ENCODE data around the gene MRPS34. TPM values are rescaled to one million over a fixed set of nuclear protein-coding genes. Genes with fewer than 3 reads are reported as not detected.

Gene MRPS34
- total RNA-seq, 1 experiment from 2014 or later, result 247 TPM

GRCh38 chr16:1781254-1781653, 8.3 kb upstream of the MRPS34 start:
- Histone ChIP-seq H3K27ac (ENCODE audit: low read depth, low read length, poor library complexity, severe bottlenecking) (peak overlapping the region; percentile 75), H3K4me3 (ENCODE audit: low read depth, low read length, poor library complexity, severe bottlenecking) (peak overlapping the region; percentile 90), H3K9me3 (ENCODE audit: low read depth, low read length, poor library complexity, severe bottlenecking) (no peaks in the 10 kb centered on the region), H3K36me3 (ENCODE audit: insufficient read depth, low read length, poor library complexity, severe bottlenecking) (peaks cover 14% of the 10 kb centered on the region), H3K4me1 (ENCODE audit: insufficient read depth, low read length, poor library complexity, severe bottlenecking) (no peaks in the 10 kb centered on the region), H3K27me3 (replicated peaks; ENCODE audit: insufficient read depth, low read depth, low read length, poor library complexity) (no peaks in the 10 kb centered on the region)
- no peak for TF ChIP-seq EZH2 (IDR thresholded peaks at IDR 0.05; ENCODE audit: borderline replicate concordance, low read depth, low read length, poor library complexity, severe bottlenecking)
- no peak for TF ChIP-seq CTCF (conservative IDR thresholded peaks at IDR 0.05; ENCODE audit: low read depth, low read length)
- POLR2A ChIA-PET (ENCODE audit: low non-redundant PET), result no interaction called here
- CTCF ChIA-PET, result no interaction called here
- no TSS peak for BruUV-seq (replicated peaks)
- intact Hi-C loops (cut with micrococcal nuclease; ENCODE audit: unreplicated experiment), result no loop called here
- DNase-seq (ENCODE audit: low spot score), result no peak

GRCh38 chr16:1780677-1781072, 7.7 kb upstream of the MRPS34 start:
- no peak for DNase-seq (ENCODE audit: low spot score)
- Histone ChIP-seq H3K9me3 (ENCODE audit: low read depth, low read length, poor library complexity, severe bottlenecking) (no peaks in the 10 kb centered on the region), H3K4me3 (ENCODE audit: low read depth, low read length, poor library complexity, severe bottlenecking) (no peak overlapping the region), H3K27me3 (replicated peaks; ENCODE audit: insufficient read depth, low read depth, low read length, poor library complexity) (no peaks in the 10 kb centered on the region), H3K36me3 (ENCODE audit: insufficient read depth, low read length, poor library complexity, severe bottlenecking) (peaks cover 14% of the 10 kb centered on the region), H3K27ac (ENCODE audit: low read depth, low read length, poor library complexity, severe bottlenecking) (no peak overlapping the region), H3K4me1 (ENCODE audit: insufficient read depth, low read length, poor library complexity, severe bottlenecking) (no peaks in the 10 kb centered on the region)
- BruUV-seq (replicated peaks), result no TSS peak
- CTCF ChIA-PET, result no interaction called here
- intact Hi-C loops (cut with micrococcal nuclease; ENCODE audit: unreplicated experiment), result no loop called here
- no peak for TF ChIP-seq EZH2 (IDR thresholded peaks at IDR 0.05; ENCODE audit: borderline replicate concordance, low read depth, low read length, poor library complexity, severe bottlenecking)
- no peak for TF ChIP-seq CTCF (conservative IDR thresholded peaks at IDR 0.05; ENCODE audit: low read depth, low read length)
- POLR2A ChIA-PET (ENCODE audit: low non-redundant PET), result no interaction called here

- no peak for DNase-seq (ENCODE audit: low spot score)
- H3K36me3 ChIP-seq (ENCODE audit: insufficient read depth, low read length, poor library complexity, severe bottlenecking), result peaks cover 14% of the 10 kb centered on the region
- H3K4me1 ChIP-seq (ENCODE audit: insufficient read depth, low read length, poor library complexity, severe bottlenecking), result no peaks in the 10 kb centered on the region
- POLR2A ChIA-PET (ENCODE audit: low non-redundant PET), result interaction anchor here (0.6 kb wide), 1 partner anchor 10 kb away, joined by 3 read pairs; no protein-coding TSS in a partner anchor
- H3K27me3 ChIP-seq (replicated peaks; ENCODE audit: insufficient read depth, low read depth, low read length, poor library complexity), result no peaks in the 10 kb centered on the region
- H3K4me3 ChIP-seq (ENCODE audit: low read depth, low read length, poor library complexity, severe bottlenecking), result no peak overlapping the region
- intact Hi-C loops (cut with micrococcal nuclease; ENCODE audit: unreplicated experiment), result loop anchor here (10.0 kb wide), 1 partner anchor 45 kb away; the partner anchor contains the start of genes FAHD1 and HAGH
- TF ChIP-seq EZH2 (IDR thresholded peaks at IDR 0.05; ENCODE audit: borderline replicate concordance, low read depth, low read length, poor library complexity, severe bottlenecking), result no peak
- TF ChIP-seq CTCF (conservative IDR thresholded peaks at IDR 0.05; ENCODE audit: low read depth, low read length), result no peak
- H3K27ac ChIP-seq (ENCODE audit: low read depth, low read length, poor library complexity, severe bottlenecking), result no peak overlapping the region
- BruUV-seq (replicated peaks), result no TSS peak
- no peaks in the 10 kb centered on the region for H3K9me3 ChIP-seq (ENCODE audit: low read depth, low read length, poor library complexity, severe bottlenecking)
- CTCF ChIA-PET, result no interaction called here
These were observed 7.1 kb upstream of the MRPS34 start for GRCh38 chr16:1779741-1780676.
